ENCODE results near the gene JARID2. TPM values are rescaled to one million over a fixed set of nuclear protein-coding genes. Genes with fewer than 3 reads are reported as not detected.

Gene JARID2
- total and polyA plus RNA-seq, 9 of the 15 experiments (the other 6 are each of a cell fraction or from before 2014, with no cell fraction given): 5.0 to 29.0 (median 15.6) TPM

DNA sequence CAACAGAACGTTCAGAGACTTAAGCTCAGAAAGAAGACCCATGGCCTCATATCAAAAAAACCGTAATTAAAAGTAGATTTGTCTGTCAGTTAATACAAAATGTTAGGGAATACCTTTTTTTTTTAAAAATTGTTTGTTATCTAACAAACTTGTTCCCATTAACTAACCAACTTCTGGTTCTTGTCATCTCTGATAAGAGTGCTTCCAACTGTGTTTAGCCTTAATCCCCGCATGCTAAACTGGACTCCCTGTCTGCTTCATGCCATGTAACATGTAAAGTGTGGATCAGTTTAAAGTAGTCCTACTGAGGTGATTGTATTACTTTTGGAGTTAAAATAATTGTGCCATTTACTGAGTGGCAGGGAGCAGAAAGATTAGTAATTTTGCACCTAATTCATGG lies 6.3 kb downstream of the JARID2 start:
- Histone ChIP-seq H2AFZ (ENCODE audit: low read depth, low read length) (no peak overlapping the region), H3K4me1 (replicated peaks in 1 of 2; ENCODE audit: control insufficient read depth in 2 of 2, insufficient read depth in 2 of 2, low read length in 2 of 2) (peaks cover 22 to 49% of the 10 kb centered on the region in 2 experiments), H3K9ac (ENCODE audit: insufficient read depth in 1 of 2, low read depth in 2 of 2, low read length in 2 of 2) (peak overlapping the region in 1 of 2 experiments; percentile 2; a peak in 1 of 4 replicates), H3K36me3 (ENCODE audit: control insufficient read depth, insufficient read depth, low read length) (peaks cover 25% of the 10 kb centered on the region; the same call in 2 of the 3 replicates), H3K27me3 (ENCODE audit: control insufficient read depth in 2 of 2, insufficient read depth in 2 of 2, low read length in 2 of 2) (no peaks in the 10 kb centered on the region), H3K4me3 (no peak overlapping the region), H3K79me2 (ENCODE audit: control insufficient read depth, insufficient read depth, low read length) (peaks cover 94% of the 10 kb centered on the region), H3K4me2 (ENCODE audit: insufficient read depth, low read length) (peak overlapping the region; percentile 35), H3K9me1 (ENCODE audit: control insufficient read depth, insufficient read depth, low read length) (peaks cover 3% of the 10 kb centered on the region), H3K9me3 (replicated peaks; ENCODE audit: control insufficient read depth, insufficient read depth, low read depth, low read length) (no peaks in the 10 kb centered on the region), H3K27ac (ENCODE audit: extremely low read depth, low read depth, low read length) (peak overlapping the region; percentile 43; the same call in 2 of the 3 replicates), H4K20me1 (replicated peaks; ENCODE audit: control insufficient read depth, insufficient read depth, low read length) (peaks cover 44% of the 10 kb centered on the region)
- DNase-seq (ENCODE audit: extremely low read depth in 1 of 4, low spot score in 3 of 4) (peak in 2 of 4 experiments; percentile 51 to 78), ATAC-seq (0 out of 3 replicates have a peak, but pooled peaks have one; percentile 6), FAIRE-seq (peak; percentile 81)
- intact Hi-C loops (cut with micrococcal nuclease) (loop anchor here (5.0 to 10.0 kb wide), 2 partner anchors 85 to 953 kb away; no protein-coding TSS in a partner anchor), in situ Hi-C loops (cut with MboI) (no loop called here)
- BruUV-seq (replicated peaks): no TSS peak
- ChIA-PET POLR2A (interaction anchor here (0.7 to 1.7 kb wide), 6 partner anchors 13 to 251 kb away, joined by 3 to 9 read pairs (median 3); no protein-coding TSS in a partner anchor), CTCF (ENCODE audit: low intra/inter-chr PET ratio) (no interaction called here)
- WGBS (ENCODE audit: insufficient coverage, low coverage, missing lambda C conversion rate): 0% methylated on average over 3 of the region's 3 CpGs
- no peak for TF ChIP-seq MCM2 (IDR thresholded peaks at IDR 0.05; ENCODE audit: low read depth)
- TF ChIP-seq JUND (IDR thresholded peaks at IDR 0.05; ENCODE audit: borderline replicate concordance, low read depth, low read length): peak; percentile 13; the same call in 1 of the 2 replicates
- TF ChIP-seq JUND (tag; IDR thresholded peaks at IDR 0.05; ENCODE audit: borderline replicate concordance, low read depth, low read length): 0 out of 3 replicates have a peak, but pooled peaks have one; percentile 14
- TF ChIP-seq ZNF384 (IDR thresholded peaks at IDR 0.05; ENCODE audit: low read depth, low read length): peak; percentile 50; the same call in 1 of the 2 replicates
- no peak for TF ChIP-seq PHTF2 (CRISPR knock-in tag; IDR thresholded peaks at IDR 0.05)
- TF ChIP-seq DPF2 (IDR thresholded peaks at IDR 0.05): peak; percentile 63; the same call in 1 of the 2 replicates
- peak; percentile 77 for TF ChIP-seq CBFA2T3 (IDR thresholded peaks at IDR 0.05)
- no peak for TF ChIP-seq ZNF212 (CRISPR knock-in tag; IDR thresholded peaks at IDR 0.05)
- no peak for TF ChIP-seq ZBTB1 (CRISPR knock-in tag; IDR thresholded peaks at IDR 0.05; ENCODE audit: borderline replicate concordance, low read depth)
- TF ChIP-seq, protein P1, sequence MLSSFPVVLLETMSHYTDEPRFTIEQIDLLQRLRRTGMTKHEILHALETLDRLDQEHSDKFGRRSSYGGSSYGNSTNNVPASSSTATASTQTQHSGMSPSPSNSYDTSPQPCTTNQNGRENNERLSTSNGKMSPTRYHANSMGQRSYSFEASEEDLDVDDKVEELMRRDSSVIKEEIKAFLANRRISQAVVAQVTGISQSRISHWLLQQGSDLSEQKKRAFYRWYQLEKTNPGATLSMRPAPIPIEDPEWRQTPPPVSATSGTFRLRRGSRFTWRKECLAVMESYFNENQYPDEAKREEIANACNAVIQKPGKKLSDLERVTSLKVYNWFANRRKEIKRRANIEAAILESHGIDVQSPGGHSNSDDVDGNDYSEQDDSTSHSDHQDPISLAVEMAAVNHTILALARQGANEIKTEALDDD (IDR thresholded peaks at IDR 0.05): peak; percentile 99
- peak; percentile 76; the same call in 1 of the 2 replicates for TF ChIP-seq EP300 (IDR thresholded peaks at IDR 0.05; ENCODE audit: low read length)
- no peak for TF ChIP-seq ZNF174 (CRISPR knock-in tag; IDR thresholded peaks at IDR 0.05)
- peak; percentile 77 for TF ChIP-seq TEAD4 (IDR thresholded peaks at IDR 0.05; ENCODE audit: low read length)
- no peak for TF ChIP-seq TEAD4 (CRISPR knock-in tag; IDR thresholded peaks at IDR 0.05; ENCODE audit: borderline replicate concordance)
- TF ChIP-seq TCF3 (CRISPR knock-in tag; IDR thresholded peaks at IDR 0.05): peak; percentile 77
- no peak for TF ChIP-seq HNRNPL (IDR thresholded peaks at IDR 0.05; ENCODE audit: low read depth, low read length)
- peak; percentile 55; the same call in 1 of the 2 replicates for TF ChIP-seq POLR2AphosphoS5 (IDR thresholded peaks at IDR 0.05; ENCODE audit: control insufficient read depth, insufficient read depth, low read depth, low read length)
- 0 out of 2 replicates have a peak, but pooled peaks have one; percentile 24 for TF ChIP-seq ZNF766 (CRISPR knock-in tag; conservative IDR thresholded peaks at IDR 0.05)
- TF ChIP-seq PML (IDR thresholded peaks at IDR 0.05; ENCODE audit: low read length): peak; percentile 55; the same call in 1 of the 2 replicates
- TF ChIP-seq GABPB1 (CRISPR knock-in tag; IDR thresholded peaks at IDR 0.05): 0 out of 2 replicates have a peak, but pooled peaks have one; percentile 20
- peak in 1 of 2 experiments; percentile 31; a peak in 1 of 4 replicates for TF ChIP-seq RCOR1 (IDR thresholded peaks at IDR 0.05; ENCODE audit: borderline replicate concordance in 1 of 2, low read depth in 2 of 2, low read length in 2 of 2)
- TF ChIP-seq ZNF197 (CRISPR knock-in tag; IDR thresholded peaks at IDR 0.05; ENCODE audit: low read depth): no peak

All from K562 (cell line).